Fibroblast of lung (primary cell): ENCODE measurements around the gene ITFG1.

ENCODE experiments used
- EZH2 ChIP-seq: IDR thresholded peaks from 2 replicates; pipeline ENCODE4 v1.5.1; 2012; ENCODE audit warnings: low read length, control low read depth, mild to moderate bottlenecking; ENCODE audit errors: missing control alignments
- TF ChIP-seq, protein P1 (sequence below), 2 donors: IDR thresholded peaks in 1 of 2; conservative IDR thresholded peaks in 1 of 2; 1 replicate in 1 of 2; 2 replicates in 1 of 2; pipeline ENCODE4 v1.5.1; 2011 to 2012; ENCODE audit warnings: low read length in 2 of 2, control low read depth in 1 of 2, inconsistent platforms in 1 of 2, low read depth in 1 of 2, mild to moderate bottlenecking in 1 of 2

- TF ChIP-seq, protein P1, sequence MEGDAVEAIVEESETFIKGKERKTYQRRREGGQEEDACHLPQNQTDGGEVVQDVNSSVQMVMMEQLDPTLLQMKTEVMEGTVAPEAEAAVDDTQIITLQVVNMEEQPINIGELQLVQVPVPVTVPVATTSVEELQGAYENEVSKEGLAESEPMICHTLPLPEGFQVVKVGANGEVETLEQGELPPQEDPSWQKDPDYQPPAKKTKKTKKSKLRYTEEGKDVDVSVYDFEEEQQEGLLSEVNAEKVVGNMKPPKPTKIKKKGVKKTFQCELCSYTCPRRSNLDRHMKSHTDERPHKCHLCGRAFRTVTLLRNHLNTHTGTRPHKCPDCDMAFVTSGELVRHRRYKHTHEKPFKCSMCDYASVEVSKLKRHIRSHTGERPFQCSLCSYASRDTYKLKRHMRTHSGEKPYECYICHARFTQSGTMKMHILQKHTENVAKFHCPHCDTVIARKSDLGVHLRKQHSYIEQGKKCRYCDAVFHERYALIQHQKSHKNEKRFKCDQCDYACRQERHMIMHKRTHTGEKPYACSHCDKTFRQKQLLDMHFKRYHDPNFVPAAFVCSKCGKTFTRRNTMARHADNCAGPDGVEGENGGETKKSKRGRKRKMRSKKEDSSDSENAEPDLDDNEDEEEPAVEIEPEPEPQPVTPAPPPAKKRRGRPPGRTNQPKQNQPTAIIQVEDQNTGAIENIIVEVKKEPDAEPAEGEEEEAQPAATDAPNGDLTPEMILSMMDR (conservative IDR thresholded peaks at IDR 0.05 in 1 of 2, IDR thresholded peaks at IDR 0.05 in 1 of 2; ENCODE audit: low read depth in 1 of 2, low read length in 2 of 2): no peak
- no peak for TF ChIP-seq EZH2
These were observed 8.4 kb upstream of the ITFG1 start for GRCh38 chr16:47469227-47469626.
